GM19463 (cell line): Measurements from ENCODE around the gene INPP5D.

Experiments used
- ATAC-seq: cut with Tn5 transposase; IDR thresholded peaks from one replicate; pipeline ENCODE4 v1.9.1; 2021; ENCODE audit warnings: mild to moderate bottlenecking, moderate library complexity; ENCODE audit not compliant: unreplicated experiment

INPP5D gene

GRCh38 chr2:233031556-233032500, 28.3 kb upstream of the INPP5D start:
- no peak for ATAC-seq

- ATAC-seq, result no peak
These were observed 27.4 kb upstream of the INPP5D start, which contains the start of gene NEU2 for GRCh38 chr2:233032551-233033320. Gene NEU2 (plus strand): TSS chr2:233032672. CDS start chr2:233032672, 0 bp downstream.

DNA sequence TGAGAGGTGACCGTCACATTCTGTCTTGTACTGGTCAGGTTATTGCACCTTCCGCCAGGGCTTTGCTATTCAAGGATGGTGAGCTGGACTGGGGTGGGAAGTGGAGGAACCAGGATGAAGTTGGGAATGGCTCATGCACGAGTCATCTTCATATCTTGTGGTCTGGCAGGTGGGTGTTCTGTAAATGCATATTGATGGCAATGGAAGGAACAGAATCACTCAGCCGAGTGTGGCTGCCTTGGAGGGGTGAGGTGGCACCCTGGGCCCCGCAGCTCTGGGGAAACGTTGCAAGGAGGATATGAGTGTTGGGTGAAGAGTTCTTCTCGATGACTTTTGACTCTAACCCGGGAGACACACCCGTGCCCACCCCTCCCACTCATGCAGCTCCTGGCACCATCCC, 26.5 kb upstream of the INPP5D start:
- ATAC-seq, result no peak

GRCh38 chr2:233034091-233034882, 25.9 kb upstream of the INPP5D start:
- no peak for ATAC-seq

DNA sequence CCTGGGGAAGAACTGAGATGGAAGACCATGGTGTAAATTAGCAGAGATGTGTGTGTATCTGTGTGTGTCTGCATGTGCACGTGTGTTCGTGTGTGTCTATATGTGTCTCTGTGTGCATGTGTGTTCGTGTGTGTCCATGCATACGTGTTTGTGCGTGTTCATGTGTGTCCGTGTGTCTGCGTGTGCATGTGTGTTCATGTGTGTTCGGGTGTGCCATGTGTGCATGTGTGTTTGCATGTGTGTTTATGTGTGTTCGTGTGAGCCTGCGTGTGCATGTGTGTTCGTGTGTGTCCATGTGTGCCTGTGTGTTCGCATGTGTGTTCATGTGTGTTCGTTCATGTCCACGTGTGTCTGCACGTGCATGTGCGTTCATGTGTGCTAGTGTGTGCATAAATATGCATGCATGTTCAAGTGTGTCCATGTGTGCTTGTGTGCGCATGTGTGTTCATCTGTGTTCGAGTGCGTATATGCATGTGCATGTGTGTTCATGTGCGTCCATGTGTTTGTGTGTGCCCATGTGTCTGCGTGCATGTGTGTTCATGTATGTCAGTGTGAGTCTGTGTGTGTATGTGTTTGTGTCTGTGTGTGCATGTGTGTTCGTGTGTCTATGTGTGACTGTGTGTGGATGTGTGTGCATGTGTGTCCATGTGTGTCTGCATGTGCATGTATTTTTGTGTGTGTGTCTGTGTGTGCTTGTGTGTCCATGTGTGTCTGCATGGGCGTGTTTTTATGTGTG, 24.5 kb upstream of the INPP5D start:
- ATAC-seq, result no peak

GRCh38 chr2:233036162-233036838, 23.8 kb upstream of the INPP5D start:
- no peak for ATAC-seq

DNA sequence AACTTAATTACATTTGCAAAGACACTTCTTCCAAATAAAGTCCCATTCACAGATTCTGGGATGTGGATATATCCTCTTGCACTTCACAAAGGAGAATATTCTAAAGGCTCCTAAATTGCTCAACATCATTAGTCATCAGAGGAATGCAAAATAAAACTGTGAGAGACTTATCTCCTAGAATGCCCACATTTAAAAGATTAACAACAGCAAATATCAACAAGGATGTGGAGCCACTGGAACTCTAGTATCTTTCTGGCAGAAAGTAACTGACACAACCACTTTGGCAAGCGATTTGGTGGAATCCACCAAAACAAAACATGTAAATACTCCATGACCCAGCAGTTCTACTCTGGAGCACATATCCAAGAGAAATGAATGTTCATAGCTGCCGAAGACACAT, 23.1 kb upstream of the INPP5D start:
- no peak for ATAC-seq

DNA sequence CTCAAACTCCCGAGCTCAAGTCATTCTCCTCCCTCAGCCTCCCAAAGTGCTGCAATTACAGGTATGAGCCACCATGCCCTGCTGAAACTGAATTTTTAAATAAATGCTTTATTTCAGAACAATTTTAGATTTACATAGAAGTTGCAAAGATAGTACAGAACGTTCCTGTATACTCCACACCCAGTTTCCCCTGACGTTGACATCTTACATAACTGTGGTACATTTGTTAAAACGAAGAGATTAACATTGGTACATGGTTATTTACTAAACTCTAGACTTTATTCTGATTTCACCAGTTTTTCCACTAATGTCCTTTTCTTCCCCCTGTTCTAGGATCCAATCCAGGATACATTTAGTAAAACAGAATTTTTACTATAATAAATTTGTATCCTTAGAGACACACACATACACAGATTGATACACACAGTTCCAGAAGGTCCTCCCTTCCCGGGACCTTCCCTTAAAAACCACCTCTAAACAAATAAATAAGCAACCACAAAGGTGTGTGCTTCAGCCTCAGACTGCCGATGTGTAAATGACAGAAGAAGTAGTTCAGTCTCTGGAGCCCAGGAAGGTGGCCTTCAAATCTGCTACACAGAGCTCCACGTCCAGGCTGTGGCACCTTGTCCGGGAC, 20.8 kb upstream of the INPP5D start:
- ATAC-seq, result no peak

DNA sequence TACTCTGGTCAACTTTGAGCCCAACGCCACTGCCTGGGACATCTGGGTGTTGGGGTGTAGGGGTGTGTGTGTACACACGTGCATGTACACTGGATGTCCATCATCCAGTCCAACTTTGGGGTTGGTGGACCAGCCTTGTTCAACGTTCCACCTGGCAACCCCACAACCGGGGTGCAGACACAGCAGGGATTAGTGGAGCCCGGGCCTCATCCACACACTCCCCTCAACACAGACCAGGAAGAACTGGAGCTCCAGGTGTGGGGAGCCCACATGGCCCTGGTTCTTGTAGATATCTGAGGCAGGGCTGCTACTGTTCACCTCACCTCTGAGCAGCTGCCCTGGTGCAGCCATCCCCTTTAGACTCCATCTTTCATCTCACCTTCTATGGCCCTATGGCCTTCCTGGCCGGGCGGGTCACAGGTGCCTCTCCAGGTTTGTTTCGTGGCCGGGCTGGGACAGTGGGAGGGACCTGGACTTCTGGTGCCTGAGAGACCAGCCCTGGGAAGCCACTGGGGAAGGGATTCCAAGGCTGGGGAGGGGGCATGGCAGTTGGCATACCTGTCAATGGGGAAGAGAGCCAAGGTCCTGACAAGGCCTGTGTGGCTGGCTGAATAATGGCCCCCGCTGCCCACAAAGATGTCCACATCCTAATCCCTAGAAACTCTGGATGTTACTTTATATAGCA, 20.2 kb upstream of the INPP5D start:
- ATAC-seq, result no peak

- no peak for ATAC-seq
These were observed 19.6 kb upstream of the INPP5D start for GRCh38 chr2:233040571-233040970.

DNA sequence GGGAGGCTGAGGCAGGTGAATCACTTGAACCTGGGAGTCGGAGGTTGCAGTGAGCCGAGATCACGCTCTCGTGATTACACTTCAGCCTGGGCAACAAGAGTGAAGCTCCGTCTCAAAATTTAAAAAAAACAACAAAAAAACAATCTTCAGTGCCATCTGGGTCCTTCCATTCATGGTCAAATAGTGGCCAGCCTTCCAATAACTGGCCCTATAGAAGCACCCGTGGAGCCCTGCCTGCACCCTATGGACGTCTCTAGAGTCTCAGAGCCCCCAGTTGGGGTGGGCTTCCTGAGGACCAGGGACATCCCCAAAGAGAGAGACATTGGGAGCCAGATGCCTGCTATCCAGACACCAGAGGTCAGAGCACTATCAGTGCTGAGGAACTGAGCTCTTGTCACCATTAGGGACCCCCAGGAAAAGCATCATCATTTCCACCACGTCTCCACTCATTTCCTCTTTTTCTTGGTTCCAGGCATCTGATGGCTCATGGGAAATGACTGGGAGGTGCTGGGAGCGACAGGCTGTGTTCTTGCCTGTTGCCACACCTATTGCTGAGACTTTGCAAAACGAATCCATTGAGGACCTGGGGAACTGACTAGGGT, 18.3 kb upstream of the INPP5D start:
- ATAC-seq, result no peak

- ATAC-seq, result no peak
These were observed 17.6 kb upstream of the INPP5D start for GRCh38 chr2:233042549-233042948.

GRCh38 chr2:233044974-233045605, 15.1 kb upstream of the INPP5D start:
- no peak for ATAC-seq

DNA sequence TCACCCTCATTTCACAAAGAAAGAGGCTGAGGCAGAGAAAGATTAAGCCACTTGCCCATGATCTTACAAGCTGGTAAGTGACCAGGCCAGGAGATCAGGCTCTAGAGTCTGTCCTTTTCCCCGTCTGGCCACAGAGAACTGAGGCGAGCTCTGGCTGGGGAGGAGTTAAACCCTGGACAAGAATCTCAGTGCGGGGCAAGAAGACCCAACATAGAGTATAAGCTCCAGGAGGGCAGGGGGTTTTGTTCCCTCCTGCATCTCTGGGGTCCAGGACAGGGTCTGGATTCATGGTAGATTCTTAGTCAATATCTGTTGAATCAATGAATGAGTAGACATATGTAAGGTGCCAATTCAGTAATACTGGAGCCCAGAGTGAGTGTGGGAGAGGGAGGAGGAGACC, 12.9 kb upstream of the INPP5D start:
- no peak for ATAC-seq

GRCh38 chr2:233047667-233048066, 12.5 kb upstream of the INPP5D start:
- no peak for ATAC-seq

- no peak for ATAC-seq
These were observed 11.5 kb upstream of the INPP5D start for GRCh38 chr2:233048569-233049193.

DNA sequence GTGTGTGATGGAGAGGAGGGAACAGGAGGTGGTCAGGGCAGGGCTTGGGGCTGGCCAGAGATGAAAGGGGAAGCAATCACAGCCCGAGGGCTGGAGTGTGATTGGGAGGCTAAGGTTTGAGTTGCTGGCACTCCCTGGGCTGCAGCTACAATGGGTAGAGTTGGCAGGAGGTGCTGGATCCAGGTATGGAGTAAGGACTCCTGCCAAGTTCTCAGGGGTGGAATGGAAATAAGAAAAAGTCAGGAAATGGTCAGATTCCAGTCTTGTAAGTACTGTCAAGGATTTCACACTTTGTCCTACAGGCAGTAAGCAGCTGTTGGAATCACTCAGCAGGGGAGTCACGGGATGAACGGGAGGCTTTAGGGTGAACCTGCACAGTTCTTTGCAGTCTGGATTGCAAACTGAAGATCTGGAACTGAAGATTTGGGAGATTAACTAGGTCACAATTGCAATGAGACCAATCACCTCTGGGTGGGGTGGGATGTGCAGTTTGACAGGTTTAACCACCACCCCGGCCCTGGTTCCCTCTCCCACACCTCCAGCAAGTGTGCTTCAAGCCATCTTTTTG, 10.9 kb upstream of the INPP5D start:
- no peak for ATAC-seq
